NCI-H1048 (cell line): ENCODE results near the gene PES1.
"Not testable (repeated sequence)": the region's sequence is repeated elsewhere in the genome, so short reads cannot be mapped to it uniquely, and the experiment has no call there.

Source experiments
- DNase-seq: peaks from one replicate; lab custom pipeline; 2025; lab: John Stamatoyannopoulos, UW

Gene PES1

DNA sequence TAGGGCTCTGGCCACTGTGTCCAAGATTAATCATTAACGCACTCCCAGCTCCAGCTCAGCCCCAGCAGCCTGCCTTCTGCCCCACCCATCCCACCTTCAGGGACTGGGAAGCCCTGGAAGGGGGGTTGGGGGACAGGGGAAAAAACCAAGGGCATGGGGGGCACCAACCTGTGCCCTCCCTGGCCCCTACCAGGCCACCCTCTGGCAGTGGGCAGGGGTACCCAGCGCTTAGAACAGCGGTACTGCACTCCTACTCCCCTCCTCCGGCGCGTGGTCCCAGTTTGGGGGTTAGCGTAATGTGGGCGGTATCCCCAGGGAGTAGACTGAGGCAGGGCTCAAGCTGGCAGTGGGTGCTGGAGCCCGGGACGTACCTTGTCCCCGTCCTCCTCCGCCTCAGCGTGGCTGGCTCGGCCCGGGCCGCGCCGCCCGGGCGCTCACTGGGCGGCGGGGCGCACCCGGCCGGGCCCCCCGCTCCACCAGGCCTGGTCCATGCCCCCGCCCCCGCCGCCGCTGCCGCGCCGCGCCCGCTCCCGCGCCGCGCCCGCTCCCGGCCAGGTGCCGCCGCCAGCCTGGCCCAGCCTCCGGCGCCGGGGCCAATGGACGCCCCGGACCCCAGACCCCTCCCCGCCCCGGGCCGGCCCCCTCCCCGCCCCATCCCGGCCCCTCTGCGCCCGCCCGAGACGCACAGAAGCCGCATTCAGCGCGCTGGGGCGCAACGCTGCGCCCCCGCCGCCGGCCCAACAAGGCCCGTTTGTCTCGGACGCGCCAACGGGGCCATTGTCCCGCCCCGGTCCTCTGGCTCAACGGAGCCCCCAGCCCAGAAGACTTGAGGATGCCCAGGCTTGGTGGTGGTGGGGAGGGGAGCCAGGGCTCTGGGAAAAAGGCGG, 17.4 kb downstream of the PES1 start, which contains the start of gene GAL3ST1:
Gene GAL3ST1, minus strand, starts transcription at position 571 of the 887 bp plus-strand sequence. CDS start 17,273 bp downstream, outside the sequence.
- DNase-seq = no peak

DNA sequence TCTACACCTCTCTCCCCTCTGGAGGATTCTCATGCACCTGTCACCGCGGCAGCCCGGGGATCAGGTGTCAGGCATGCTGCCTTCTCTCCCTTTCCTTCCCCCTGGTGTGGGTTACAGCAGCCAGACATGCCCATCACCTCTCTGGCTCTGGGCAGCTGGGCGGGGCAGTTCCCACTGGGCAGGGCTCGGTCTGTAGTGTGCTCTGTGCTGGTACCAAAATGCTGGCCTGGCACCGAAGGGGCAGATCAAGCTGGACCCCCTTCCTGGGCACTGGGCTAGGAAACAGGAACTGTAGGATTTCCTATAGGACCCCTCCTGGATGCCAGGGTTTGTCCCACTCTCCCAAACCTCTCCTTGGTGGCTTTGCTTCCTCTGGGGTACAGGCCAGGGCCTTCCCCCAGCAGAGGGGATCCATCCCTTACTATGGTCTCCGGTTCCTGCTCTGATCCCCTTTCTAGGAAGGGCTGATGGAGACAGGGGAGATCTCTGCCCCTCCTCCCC, 18.1 kb downstream of the PES1 start:
- DNase-seq = no peak

DNA sequence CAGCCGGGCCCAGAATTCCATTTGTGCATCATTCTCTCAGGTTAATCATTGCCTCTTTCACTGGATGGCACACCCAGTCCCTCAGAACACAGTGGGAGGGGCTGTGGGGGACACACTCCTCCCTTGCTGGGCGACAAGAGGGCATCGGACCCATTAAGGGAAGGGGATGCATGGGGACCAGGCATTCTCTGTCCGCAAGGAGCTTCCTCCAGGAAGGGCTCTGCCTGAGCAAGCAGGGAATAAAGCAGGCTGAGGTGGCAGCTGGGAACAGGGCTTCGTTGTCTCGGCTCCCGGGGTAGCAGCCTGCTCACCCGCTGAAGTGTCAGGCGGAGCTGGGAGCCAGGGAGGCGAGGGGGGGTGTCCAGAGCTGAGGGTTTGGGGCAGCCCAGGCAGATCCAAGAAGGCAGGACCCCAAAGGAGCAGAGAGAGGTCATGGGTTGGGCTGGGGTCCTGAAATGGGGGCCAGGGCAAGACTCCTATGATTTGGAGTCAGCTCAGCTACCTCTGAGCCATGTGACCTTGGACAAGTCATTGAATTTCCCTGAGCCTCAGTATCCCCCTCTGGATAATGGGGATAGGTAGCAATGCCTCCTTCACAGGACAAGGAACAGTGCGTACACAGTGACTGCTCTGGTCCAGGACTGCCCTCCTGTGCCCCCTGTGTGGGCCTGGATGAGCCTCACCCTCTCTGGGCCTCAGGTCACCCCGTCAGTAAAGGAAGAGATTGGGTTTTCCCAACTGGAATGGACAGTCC, 18.7 kb downstream of the PES1 start:
- DNase-seq = no peak

DNA sequence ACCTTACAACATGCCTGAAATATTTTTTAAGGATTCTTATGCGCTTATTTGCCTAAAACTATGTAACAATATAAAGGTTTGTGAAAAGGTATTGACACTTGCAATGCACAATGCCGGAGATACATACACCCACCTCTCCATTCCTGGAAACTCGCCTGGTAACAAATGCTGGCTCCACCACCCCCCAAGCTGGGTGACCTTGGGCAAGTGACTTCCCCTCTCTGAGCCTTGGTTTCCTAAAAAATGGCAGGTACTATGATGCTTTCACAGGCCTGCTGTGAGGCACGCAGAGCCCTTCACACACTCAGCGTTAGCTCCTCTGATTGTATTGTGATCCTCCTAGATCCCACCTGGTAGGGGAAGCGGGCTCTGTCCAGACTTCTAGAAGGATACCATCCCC, 19.5 kb downstream of the PES1 start:
- DNase-seq = no peak

DNA sequence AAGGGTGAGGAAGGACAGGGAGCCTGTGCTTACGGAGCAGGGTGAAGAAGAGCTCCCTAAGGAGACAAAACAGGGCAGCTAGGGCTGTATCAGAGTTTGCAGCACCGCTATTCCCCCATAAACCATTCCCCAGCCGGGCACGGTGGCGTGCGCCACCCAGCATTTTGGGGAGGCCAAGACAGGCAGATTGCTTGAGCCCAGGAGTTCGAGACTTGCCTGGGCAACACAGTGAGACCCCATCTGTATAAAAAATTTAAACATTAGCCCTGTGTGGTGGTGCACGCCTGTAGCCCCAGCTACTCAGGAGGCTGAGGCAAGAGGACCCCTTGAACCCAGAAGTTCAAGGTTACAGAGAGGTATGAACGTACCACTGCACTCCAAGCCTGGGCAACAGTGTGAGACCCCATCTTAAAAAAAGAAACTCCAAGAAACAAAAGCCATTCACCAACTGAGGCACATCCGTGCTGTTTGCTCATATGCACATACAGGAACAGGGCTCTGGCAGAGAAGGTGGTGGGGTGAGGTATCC, 22.0 kb downstream of the PES1 start:
- no peak for DNase-seq

DNA sequence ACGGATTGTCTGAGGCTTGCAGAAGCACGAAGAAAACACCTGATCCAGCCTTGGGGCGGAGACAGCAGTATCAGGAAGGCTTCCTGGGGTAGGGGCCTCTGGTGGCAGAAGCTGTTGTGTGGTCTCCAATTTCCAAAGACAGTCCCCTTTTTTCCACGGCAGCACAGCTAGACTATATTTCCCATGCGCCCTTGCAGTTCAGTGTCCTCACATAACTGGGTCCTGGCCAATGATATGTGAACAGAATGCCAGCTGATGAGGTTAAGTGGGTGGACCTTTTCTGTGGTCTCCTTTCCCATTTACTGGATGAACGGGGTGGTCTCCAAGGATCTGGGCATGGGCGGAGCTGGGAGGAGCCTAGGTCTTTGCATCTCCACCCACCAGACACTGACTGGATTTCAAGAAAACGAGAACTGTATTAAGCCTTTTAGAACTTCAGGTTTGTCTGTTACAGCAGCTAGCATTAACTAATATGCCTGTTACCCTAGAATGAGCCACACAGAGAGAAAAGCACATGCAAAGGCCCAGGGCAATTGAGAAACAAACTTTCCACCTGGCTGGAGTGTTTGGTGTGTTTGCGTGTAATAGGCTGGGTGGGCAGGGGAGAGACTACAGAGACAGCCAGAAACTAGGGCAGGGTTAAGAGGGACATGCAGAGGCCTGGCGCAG, 23.4 kb downstream of the PES1 start:
- no peak for DNase-seq

DNA sequence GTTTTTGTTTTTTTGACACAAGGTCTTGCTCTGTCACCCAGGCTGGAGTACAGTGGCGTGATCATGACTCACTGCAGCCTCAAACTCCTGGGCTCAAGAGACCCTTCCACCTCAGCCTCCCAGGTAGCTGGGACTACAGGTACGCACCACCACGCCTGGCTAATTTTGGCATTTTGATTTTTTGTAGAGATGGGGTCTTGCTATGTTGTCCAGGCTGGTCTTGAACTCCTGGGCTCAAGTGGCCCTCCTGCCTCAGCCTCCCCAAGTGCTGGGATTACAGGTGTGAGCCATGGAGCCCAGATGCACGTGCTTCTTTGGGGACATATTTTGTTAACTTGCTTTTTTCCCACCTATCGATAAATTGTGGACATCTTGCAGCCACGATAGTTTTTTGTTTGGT, 24.4 kb downstream of the PES1 start:
- not testable (repeated sequence) for DNase-seq

DNA sequence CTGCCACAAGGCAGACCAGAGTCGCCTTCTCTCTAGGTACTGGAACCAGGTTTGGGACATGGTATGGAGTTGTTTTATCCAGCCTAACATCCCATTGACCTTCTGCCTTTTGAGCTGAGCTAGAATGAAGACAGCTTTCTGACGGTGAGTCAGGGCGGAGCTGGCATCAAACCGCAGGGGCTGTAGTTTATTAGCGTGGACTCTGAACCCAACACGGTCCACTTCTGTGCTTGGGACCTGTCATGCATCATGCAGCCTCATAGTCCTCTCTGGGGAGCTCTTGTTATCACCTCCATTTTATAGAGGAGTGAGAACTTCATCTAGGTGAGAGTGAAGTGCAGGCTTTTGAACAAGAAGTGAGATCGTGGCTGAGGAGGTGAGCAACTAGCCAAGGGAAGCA, 25.6 kb downstream of the PES1 start:
- no peak for DNase-seq

DNA sequence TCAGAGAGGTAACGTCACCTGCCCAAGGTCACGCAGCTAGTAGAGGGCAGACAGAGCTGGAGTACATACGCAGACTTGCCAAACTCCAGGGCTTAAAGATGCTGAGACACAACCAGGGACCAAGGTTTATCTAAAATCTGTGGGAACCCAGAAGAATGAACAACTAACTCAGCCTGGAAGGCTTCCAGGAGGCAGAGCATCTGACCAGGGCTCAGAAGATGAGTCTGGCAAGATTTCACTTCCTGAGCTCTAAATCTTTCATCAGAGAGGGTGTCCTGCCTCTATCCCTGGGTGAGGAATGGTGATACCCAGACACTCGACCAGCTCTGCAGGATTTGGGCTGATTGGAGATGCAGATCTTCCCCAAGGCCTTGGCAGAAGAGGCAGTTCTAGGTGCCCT, 26.4 kb downstream of the PES1 start:
- no peak for DNase-seq

DNA sequence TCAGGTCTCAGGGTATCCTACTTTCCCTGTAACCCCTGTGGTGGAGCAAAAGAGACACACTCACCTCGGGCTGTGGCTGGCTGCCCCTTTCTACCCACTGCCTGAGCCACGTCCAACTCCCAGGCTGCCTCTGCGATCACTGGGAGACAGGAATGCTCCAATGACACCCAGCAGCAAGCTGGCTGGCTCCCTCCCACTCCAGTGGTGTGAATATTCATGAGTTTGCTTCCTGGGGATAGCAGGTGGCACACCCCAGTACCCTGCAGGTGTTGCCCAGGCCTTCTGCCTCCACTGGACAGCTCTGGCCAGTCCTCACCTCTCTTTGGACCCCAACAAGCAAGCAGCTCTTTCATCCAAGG, 27.0 kb downstream of the PES1 start:
- no peak for DNase-seq

DNA sequence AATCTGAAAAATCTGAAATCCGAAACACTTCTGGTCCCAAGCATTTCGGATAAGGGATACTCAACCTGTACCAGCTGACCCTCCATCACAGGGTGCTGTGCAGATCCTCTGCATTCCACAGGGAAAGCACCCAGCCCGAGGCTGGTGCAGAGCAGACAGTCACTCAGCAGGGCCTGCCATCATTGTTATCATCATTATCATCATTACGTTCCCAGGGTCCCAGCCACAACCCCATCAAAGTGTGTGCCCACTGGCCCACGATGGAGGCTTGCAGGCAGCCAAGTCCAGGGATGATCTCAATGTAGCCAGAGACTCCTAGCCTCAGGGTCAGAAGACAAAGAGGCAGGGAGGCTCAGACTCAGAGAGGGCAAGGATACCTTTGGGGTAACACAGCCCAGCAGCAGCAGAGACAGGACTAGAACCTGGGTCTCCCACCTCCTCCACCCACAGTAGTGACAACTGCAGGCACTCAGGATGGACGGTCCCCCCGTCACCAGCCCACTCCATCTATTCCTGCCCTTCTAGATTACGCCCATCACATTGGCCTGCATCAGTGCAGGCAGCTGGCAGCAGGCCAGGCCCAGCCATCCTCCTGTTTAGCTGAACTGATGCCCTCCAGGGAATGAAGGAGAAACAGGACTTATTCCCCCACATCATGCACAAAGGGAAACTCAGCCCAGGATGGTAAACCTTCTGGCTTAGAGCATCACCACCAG, 27.5 kb downstream of the PES1 start:
- DNase-seq = no peak

DNA sequence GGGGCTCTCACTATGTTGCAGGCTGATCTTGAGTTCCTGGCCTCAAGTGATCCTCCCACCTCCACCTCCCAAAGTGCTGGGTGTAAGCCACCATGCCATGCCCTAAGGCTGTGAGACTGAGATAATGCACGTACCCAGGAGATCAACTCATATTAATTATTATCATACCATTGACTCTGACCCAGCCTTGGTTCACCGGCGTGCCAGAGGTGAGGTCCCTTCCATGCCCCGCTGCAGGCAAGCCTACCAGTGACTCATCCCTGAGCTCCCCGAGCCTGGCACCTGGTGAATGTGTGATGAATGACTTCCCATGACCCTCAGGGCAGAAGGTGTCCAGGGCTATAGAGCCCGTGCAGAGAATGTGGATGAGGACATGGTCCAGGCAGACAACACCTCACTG, 29.3 kb downstream of the PES1 start:
- DNase-seq = no peak

DNA sequence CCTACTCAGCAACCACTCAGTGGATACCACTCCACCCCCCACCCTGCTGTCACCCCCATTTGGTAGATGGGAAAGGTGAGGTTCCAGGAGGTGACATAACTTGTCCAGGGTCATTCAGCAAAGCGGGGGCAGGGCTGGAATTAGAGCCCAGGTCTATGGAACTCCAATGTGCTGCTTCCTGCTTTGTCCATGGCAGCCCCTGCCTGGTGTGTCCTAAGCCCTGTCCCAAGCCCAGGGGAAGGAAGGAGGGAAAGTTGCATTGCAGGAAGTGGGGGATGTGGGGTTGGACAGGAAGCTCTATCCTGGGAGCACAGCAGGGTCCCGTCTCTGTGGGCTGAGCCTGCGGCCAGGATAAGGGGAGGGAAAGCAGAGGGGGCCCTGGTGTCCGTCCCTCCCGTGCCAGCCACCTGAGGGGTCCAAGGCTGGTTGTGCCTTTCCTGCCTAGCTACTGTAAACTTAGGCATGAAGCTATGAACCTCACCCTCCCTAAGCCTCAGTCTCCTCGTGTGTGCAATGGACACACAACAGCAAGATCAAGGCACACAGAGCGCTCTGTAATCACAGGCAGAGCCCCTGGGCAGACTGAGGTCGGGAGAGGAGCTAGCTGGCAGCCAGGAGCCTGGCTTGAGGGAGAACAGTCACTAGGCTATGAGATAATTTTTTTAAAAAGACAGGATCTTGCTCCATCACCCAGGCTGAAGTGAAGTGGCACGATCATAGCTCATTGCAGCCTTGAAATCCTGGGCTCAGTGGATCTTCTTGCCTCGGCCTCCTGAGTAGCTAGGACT, 30.1 kb downstream of the PES1 start:
- no peak for DNase-seq

DNA sequence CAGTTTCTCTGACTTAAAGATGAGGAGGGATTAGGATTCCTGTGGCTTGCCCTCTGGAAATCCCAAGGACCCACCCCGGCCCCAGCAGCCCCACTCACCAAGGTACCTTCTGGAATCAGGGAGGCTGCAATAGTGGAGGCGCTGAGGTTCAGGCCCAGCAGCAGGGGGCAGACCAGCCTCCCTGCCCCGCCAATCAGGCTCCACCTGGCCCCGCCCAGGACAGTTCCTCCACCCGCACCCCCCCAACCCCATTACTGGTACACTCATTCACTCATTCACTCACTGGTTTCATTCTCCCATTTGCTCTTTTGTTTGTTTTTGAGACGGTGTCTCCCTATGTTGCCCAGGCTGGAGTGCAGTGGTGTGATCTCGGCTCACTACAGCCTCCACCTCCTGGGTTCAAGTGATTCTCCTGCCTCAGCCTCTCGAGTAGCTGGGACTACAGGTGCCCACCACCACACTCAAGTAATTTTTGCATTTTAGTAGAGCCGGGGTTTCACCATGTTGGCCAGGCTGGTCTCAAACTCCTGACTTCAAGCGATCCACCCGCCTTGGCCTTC, 31.0 kb downstream of the PES1 start:
- not testable (repeated sequence) for DNase-seq

DNA sequence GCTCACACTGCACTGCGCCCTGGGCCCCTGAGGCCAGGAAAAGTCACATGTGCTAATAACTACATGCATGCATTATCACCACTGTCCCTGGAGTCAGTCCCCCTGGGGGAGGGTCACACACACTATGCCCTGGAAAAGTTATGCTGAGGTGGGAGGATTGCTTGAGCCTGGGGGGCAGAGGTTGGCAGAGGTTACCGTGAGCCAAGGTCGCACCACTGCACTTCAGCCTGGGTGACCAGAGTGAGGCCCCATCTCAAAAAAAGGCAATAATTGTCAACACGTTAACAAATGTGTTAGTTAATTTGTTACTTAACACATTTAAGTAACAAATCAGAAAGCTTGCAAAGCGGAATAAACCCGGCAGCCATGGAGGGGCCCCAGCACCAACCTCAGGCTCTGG, 31.8 kb downstream of the PES1 start:
- no peak for DNase-seq

DNA sequence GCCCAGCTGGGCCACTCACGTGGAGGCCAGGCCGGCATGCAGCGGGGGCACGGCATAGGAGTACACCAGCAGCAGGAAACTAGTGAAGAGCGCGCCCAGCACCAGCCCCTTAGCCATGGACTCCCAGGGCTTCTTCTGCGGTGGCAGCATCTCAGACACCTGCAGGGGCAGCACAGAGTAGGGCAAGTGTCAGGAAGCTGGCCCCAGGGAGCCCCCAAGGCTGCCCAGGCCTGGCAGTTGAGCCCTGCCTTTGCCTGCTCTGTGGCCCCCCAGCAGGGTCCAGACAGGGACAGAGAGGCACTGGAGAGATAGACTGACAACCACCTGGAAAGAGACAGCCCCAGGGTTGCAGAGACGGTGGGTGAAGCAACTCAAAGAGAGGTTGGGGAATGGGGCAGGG, 34.5 kb downstream of the PES1 start:
- no peak for DNase-seq

DNA sequence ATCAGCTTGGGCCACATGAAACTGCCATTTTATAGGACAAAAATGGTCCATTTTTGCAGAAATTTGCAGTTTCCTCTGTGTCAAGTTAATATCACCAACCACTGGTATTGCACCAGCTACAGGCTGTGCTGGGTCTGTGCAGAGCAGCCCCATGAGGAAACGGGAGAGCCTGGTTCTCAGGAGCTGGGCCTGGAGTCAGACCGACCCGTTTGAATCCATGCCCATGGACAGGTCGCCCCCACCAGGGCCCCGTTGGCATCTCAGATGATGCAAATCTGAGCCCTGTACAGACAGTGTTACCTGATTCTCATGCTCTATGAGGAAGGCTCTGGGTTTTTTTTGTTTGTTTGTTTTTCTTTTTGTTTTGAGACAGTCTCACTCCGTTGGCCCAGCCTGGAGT, 35.3 kb downstream of the PES1 start:
- no peak for DNase-seq

DNA sequence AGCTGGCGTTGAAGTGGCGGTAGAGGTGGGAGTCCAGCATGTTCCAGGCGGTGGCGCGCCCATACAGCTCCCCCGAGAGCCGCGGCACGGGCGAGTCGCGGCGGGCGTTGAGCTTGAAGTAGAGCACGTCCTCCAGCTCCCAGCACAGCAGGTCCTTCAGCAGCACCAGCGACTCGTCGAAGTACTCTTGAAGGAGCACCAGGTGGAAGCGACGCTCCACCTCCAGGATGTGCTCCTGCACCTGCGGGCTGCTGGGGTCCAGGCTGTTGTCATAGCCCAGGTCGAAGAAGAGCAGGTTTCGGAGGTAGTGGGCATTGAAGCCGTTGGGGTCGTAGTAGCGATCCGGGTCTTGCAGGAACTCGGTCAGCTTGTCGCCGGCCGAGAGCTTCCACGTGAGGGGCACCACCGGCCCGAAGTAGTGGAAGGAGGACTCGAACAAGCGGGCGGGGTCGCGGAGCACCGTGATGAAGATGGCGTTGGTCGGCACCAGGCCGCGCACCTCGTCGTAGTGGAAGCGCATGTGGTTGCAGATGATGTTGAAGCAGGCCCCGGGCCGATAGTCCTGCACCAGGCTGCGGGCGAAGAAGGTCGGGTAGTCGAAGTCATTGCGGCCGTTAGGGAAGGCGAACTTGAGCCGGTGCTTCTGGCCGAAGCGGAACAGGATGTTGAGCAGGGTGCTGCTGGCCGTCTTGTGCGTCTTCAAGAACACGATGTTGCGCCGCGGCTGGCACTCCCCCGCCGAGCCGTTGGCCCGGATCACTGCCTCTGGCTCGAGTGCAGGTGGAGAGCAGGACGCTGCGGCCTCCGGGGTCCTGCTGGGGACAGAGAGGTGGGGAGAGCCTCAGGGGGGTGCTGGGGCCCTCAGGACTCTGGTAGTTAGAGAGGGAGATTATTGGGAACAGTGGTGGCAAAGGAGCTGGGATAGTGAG, 36.2 kb downstream of the PES1 start:
- no peak for DNase-seq

DNA sequence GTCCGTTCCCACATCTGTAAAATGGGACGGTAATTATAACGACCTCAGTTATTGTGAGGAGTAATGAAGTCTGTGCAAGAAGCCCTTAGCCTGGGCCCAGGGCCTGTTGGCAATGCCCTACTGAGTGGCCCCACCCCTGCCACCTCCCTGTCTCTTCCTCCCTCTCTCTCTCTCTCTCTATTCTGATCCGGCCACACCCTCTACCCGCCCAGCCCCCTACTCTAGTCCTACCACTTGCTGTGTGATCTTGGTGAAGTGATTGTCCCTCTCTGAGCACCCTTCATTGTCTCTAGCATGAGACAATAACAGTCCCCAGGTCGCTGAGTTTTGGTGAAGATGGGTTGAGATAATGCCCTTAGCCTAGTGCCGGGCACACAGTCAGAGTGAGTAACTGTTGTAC, 37.7 kb downstream of the PES1 start:
- DNase-seq = no peak
